IMR-90 (cell line): ENCODE data around the gene SPATA21. TPM values are rescaled to one million over a fixed set of nuclear protein-coding genes. Genes with fewer than 3 reads are reported as not detected.

Source experiments
- ATAC-seq: fragments of 200-7000 bp; cut with Tn5 transposase; 2 replicates; pipeline ENCODE4 v1.9.1; 2020; ENCODE audit warnings: low read depth, mild to moderate bottlenecking, moderate library complexity
- BruUV-seq: library from RNA; stranded (reverse); fragments of 400-500 nt; replicated peaks from 2 replicates; lab custom pipeline; 2021; lab: Mats Ljungman, UMichigan
- CTCF ChIA-PET: fragments of 300-600 bp; formaldehyde crosslinking; extraction: SDS; loops from one replicate; lab custom pipeline; 2021; ENCODE audit warnings: antibody characterized with exemption; lab: Yijun Ruan, JAX
- POLR2A ChIA-PET: fragments of 300-600 bp; sonication (Branson Sonifier 250); formaldehyde crosslinking; loops from one replicate; lab custom pipeline; 2022; ENCODE audit warnings: antibody characterized with exemption; ENCODE audit not compliant: unreplicated experiment; lab: Charles Lee
- DNase-seq: peaks from one replicate; pipeline ENCODE4 v3.0.0; 2013
- H2AFZ ChIP-seq: replicated peaks from 2 replicates; pipeline ENCODE3; 2013; ENCODE audit warnings: low read length, mild to moderate bottlenecking; ENCODE audit not compliant: poor library complexity
- H2AK5ac ChIP-seq: 2 replicates; pipeline ENCODE4 v1.6.1; 2013; ENCODE audit warnings: low read depth, low read length, inconsistent platforms
- H2AK9ac ChIP-seq: replicated peaks from 2 replicates; pipeline ENCODE3; 2013; ENCODE audit warnings: mild to moderate bottlenecking, low read depth, low read length, moderate library complexity; ENCODE audit not compliant: poor library complexity
- H2BK120ac ChIP-seq: 2 replicates; pipeline ENCODE4 v1.6.1; 2013; ENCODE audit warnings: low read depth, low read length, inconsistent platforms
- H2BK15ac ChIP-seq: 3 replicates; pipeline ENCODE4 v1.6.1; 2013; ENCODE audit warnings: low read depth, low read length, inconsistent platforms
- H2BK20ac ChIP-seq: 2 replicates; pipeline ENCODE4 v1.6.1; 2013; ENCODE audit warnings: low read depth, mild to moderate bottlenecking, inconsistent platforms, low read length, moderate library complexity
- H2BK5ac ChIP-seq: 2 replicates; pipeline ENCODE4 v1.6.1; 2013; ENCODE audit warnings: mild to moderate bottlenecking, low read depth, low read length, inconsistent platforms; ENCODE audit not compliant: poor library complexity, severe bottlenecking
- H3K14ac ChIP-seq: replicated peaks from 2 replicates; pipeline ENCODE4 v1.6.1; 2013; ENCODE audit warnings: low read depth, low read length, inconsistent platforms
- H3K18ac ChIP-seq: 2 replicates; pipeline ENCODE4 v1.6.1; 2013; ENCODE audit warnings: low read depth, low read length, control low read depth
- H3K23ac ChIP-seq: 2 replicates; pipeline ENCODE4 v1.6.1; 2013; ENCODE audit warnings: low read depth, low read length, inconsistent platforms
- H3K27ac ChIP-seq: 2 replicates; pipeline ENCODE4 v1.5.1; 2013; ENCODE audit warnings: mild to moderate bottlenecking, control low read depth, low read length; ENCODE audit not compliant: insufficient read depth
- H3K27me3 ChIP-seq: 2 replicates; pipeline ENCODE4 v1.6.1; 2013; ENCODE audit warnings: low read length; ENCODE audit not compliant: control insufficient read depth, insufficient read depth
- H3K36me3 ChIP-seq: 2 replicates; pipeline ENCODE4 v1.6.1; 2013; ENCODE audit warnings: low read length, mixed read lengths; ENCODE audit not compliant: control insufficient read depth, insufficient read depth
- H3K4ac ChIP-seq: 2 replicates; pipeline ENCODE4 v1.6.1; 2013; ENCODE audit warnings: low read depth, low read length, inconsistent platforms
- H3K4me1 ChIP-seq: 2 replicates; pipeline ENCODE4 v1.6.1; 2013; ENCODE audit warnings: low read length, mixed read lengths; ENCODE audit not compliant: control insufficient read depth, insufficient read depth
- H3K4me2 ChIP-seq: 2 replicates; pipeline ENCODE4 v1.6.1; 2013; ENCODE audit warnings: low read depth, mild to moderate bottlenecking, control low read depth, low read length, moderate library complexity
- H3K4me3 ChIP-seq: 2 replicates; pipeline ENCODE4 v1.5.1; 2013; ENCODE audit warnings: low read depth, mild to moderate bottlenecking, control low read depth, low read length, moderate library complexity; ENCODE audit not compliant: insufficient read depth
- H3K56ac ChIP-seq: 2 replicates; pipeline ENCODE4 v1.6.1; 2013; ENCODE audit warnings: low read length, inconsistent platforms; ENCODE audit not compliant: insufficient read depth; ENCODE audit errors: extremely low read depth
- H3K79me1 ChIP-seq, 2 experiments: 2 replicates each; pipeline ENCODE4 v1.6.1; 2013; ENCODE audit warnings: low read length in 2 of 2, inconsistent platforms in 1 of 2, low read depth in 1 of 2
- H3K9ac ChIP-seq: 2 replicates; pipeline ENCODE4 v1.6.1; 2013; ENCODE audit warnings: low read depth, low read length, control low read depth
- H3K9me1 ChIP-seq: 2 replicates; pipeline ENCODE4 v1.6.1; 2013; ENCODE audit warnings: low read length, inconsistent platforms; ENCODE audit not compliant: insufficient read depth
- H3K9me3 ChIP-seq: 2 replicates; pipeline ENCODE4 v1.6.1; 2013; ENCODE audit warnings: low read length; ENCODE audit not compliant: control insufficient read depth, insufficient read depth
- H4K20me1 ChIP-seq: 2 replicates; pipeline ENCODE4 v1.6.1; 2013; ENCODE audit warnings: low read length, inconsistent platforms; ENCODE audit not compliant: insufficient read depth
- H4K5ac ChIP-seq: 2 replicates; pipeline ENCODE4 v1.6.1; 2013; ENCODE audit warnings: mild to moderate bottlenecking, low read depth, low read length, control low read depth
- H4K8ac ChIP-seq, 2 experiments: 2 replicates each; pipeline ENCODE4 v1.6.1; 2013; ENCODE audit warnings: low read depth in 2 of 2, low read length in 2 of 2, control low read depth in 1 of 2, inconsistent platforms in 1 of 2
- H4K91ac ChIP-seq: 2 replicates; pipeline ENCODE4 v1.6.1; 2013; ENCODE audit warnings: low read depth, low read length, inconsistent platforms; ENCODE audit not compliant: insufficient read depth
- BHLHE40 ChIP-seq: fragments of 150-350 bp; IDR thresholded peaks from 2 replicates; pipeline ENCODE4 v1.6.1; 2016; ENCODE audit warnings: mild to moderate bottlenecking, low read depth, low read length
- CEBPB ChIP-seq: IDR thresholded peaks from 2 replicates; pipeline ENCODE4 v1.6.1; 2012; ENCODE audit warnings: low read depth, low read length, improper control_type of control experiment
- CHD1 ChIP-seq: IDR thresholded peaks from 2 replicates; pipeline ENCODE4 v1.6.1; 2012; ENCODE audit warnings: low read depth, low read length, improper control_type of control experiment
- FOS ChIP-seq: fragments of 150-350 bp; IDR thresholded peaks from 2 replicates; pipeline ENCODE4 v1.6.1; 2016; ENCODE audit warnings: low read depth, low read length
- MAFK ChIP-seq: IDR thresholded peaks from 2 replicates; pipeline ENCODE4 v1.6.1; 2012; ENCODE audit warnings: low read depth, low read length, improper control_type of control experiment
- MAZ ChIP-seq: IDR thresholded peaks from 2 replicates; pipeline ENCODE4 v1.6.1; 2012; ENCODE audit warnings: low read depth, mild to moderate bottlenecking, low read length, improper control_type of control experiment, moderate library complexity, borderline replicate concordance
- MXI1 ChIP-seq: IDR thresholded peaks from 2 replicates; pipeline ENCODE4 v1.6.1; 2012; ENCODE audit warnings: low read depth, mild to moderate bottlenecking, low read length, moderate library complexity, borderline replicate concordance
- NFE2L2 ChIP-seq: fragments of 150-350 bp; IDR thresholded peaks from 2 replicates; pipeline ENCODE4 v1.6.1; 2016; ENCODE audit warnings: low read depth, mild to moderate bottlenecking, low read length
- POLR2A ChIP-seq: IDR thresholded peaks from 2 replicates; pipeline ENCODE4 v1.6.1; 2012; ENCODE audit warnings: mild to moderate bottlenecking, low read depth, low read length
- RAD21 ChIP-seq: IDR thresholded peaks from 2 replicates; pipeline ENCODE4 v1.6.1; 2012; ENCODE audit warnings: low read length, improper control_type of control experiment
- RCOR1 ChIP-seq: IDR thresholded peaks from 2 replicates; pipeline ENCODE4 v1.6.1; 2012; ENCODE audit warnings: mild to moderate bottlenecking, low read length, improper control_type of control experiment; ENCODE audit not compliant: insufficient replicate concordance
- RFX5 ChIP-seq: IDR thresholded peaks from 2 replicates; pipeline ENCODE4 v1.8.0; 2012; ENCODE audit warnings: low read depth, mild to moderate bottlenecking, low read length, moderate library complexity
- SMC3 ChIP-seq: fragments of 150-350 bp; IDR thresholded peaks from 2 replicates; pipeline ENCODE4 v1.6.1; 2016; ENCODE audit warnings: low read depth, mild to moderate bottlenecking, antibody characterized with exemption, low read length, moderate library complexity
- WGBS, 2 experiments: methylation state at CpG; one replicate each; pipeline versions ENCODE4 v1.1.5 to v1.1.7; 2013; ENCODE audit warnings: missing lambda C conversion rate in 2 of 2; ENCODE audit not compliant: insufficient read length in 1 of 2; ENCODE audit errors: extremely low coverage in 2 of 2; 5-methylcytosine and 5-hydroxymethylcytosine counted together
- dilution Hi-C: fragments of 300-500 bp; cut with HindIII; formaldehyde crosslinking; loops from one replicate; pipeline ENCODE4 v1.14.3; 2018; ENCODE audit warnings: low sequenced_read_pairs; ENCODE audit not compliant: unreplicated experiment
- in situ Hi-C: fragments of 300-500 bp; cut with MboI; formaldehyde crosslinking; loops from 3 replicates; pipeline ENCODE4 v1.14.3; 2019; ENCODE audit warnings: low sequenced_read_pairs, inconsistent platforms, mixed read lengths
- intact Hi-C: fragments of 100-400 bp; cut with micrococcal nuclease; formaldehyde crosslinking; loops from 2 replicates; pipeline ENCODE4 v1.10.0; 2022
- polyA plus RNA-seq, 3 experiments: library from polyadenylated mRNA; depleted of rRNA; stranded (reverse); fragments of >200 nt; gene quantifications; 2 replicates each; pipeline ENCODE4 v1.2.3, GENCODE V29; 2012; ENCODE audit warnings: low replicate concordance in 1 of 3
- total RNA-seq: library from RNA; depleted of rRNA; stranded (reverse); fragments of >200 nt; gene quantifications from 2 replicates; pipeline ENCODE4 v1.2.3, GENCODE V29; 2012
- TF ChIP-seq, protein P1 (sequence below): conservative IDR thresholded peaks from 2 replicates; pipeline ENCODE4 v1.5.1; 2012; ENCODE audit warnings: mild to moderate bottlenecking, low read depth, low read length, improper control_type of control experiment
- TF ChIP-seq, protein P2 (sequence below): fragments of 150-350 bp; IDR thresholded peaks from 2 replicates; pipeline ENCODE4 v1.6.1; 2016; ENCODE audit warnings: low read depth, mild to moderate bottlenecking, low read length, moderate library complexity, borderline replicate concordance
- TF ChIP-seq, protein P3 (sequence below): fragments of 150-350 bp; IDR thresholded peaks from 2 replicates; pipeline ENCODE4 v1.6.1; 2017; ENCODE audit warnings: mild to moderate bottlenecking, antibody characterized with exemption, low read length, low read depth

The SPATA21 gene
- total and polyA plus RNA-seq, 2 of the 4 experiments (the other 2 are of a cell fraction): not detected

DNA sequence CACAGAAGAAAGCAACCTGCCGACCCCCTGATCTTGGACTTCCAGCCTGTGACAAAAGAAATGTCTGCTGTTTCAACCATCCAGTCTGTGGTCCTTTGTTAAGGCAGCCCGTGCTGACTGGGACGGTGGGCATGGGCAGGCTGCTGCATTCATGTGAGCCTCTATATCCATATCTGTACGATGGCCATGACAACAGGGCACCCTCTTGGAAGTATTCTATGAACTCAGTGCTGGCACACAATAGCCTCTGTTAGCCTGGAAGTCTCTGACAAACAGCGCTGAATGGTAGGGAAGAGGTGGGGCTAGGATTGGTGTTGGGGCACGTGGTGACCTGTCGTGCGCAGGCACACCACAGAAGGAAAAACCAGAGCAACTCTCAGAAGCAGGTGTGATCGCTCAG is 30.4 kb downstream of the SPATA21 start:
- Histone ChIP-seq H3K56ac (no peak overlapping the region), H3K23ac (no peak overlapping the region), H2BK15ac (no peak overlapping the region), H4K8ac (no peak overlapping the region), H3K27ac (no peak overlapping the region), H3K4ac (no peak overlapping the region), H3K18ac (no peak overlapping the region), H3K36me3 (peaks cover under 1% of the 10 kb centered on the region; the same call in 1 of the 2 replicates), H2BK5ac (no peak overlapping the region), H2AK9ac (no peak overlapping the region), H3K14ac (no peak overlapping the region), H3K9me1 (peaks cover 15% of the 10 kb centered on the region; the same call in 1 of the 2 replicates), H3K4me3 (no peak overlapping the region), H2BK120ac (no peak overlapping the region), H2AK5ac (no peak overlapping the region), H3K4me2 (no peak overlapping the region), H4K20me1 (0 out of 2 replicates have a peak, but pooled peaks cover 3% of the 10 kb centered on the region), H2BK20ac (no peak overlapping the region), H3K4me1 (no peaks in the 10 kb centered on the region; the same call in 1 of the 2 replicates), H2AFZ (no peak overlapping the region), H3K9ac (no peak overlapping the region), H3K79me1 (no peaks in the 10 kb centered on the region; a peak in 1 of 4 replicates), H3K9me3 (no peaks in the 10 kb centered on the region), H3K27me3 (peaks cover 4% of the 10 kb centered on the region), H4K91ac (no peak overlapping the region), H4K5ac (no peak overlapping the region)
- dilution Hi-C loops (no loop called here), intact Hi-C loops (no loop called here), in situ Hi-C loops (no loop called here)
- no peak for ATAC-seq
- ChIA-PET POLR2A (no interaction called here), CTCF (no interaction called here)
- TF ChIP-seq RAD21 (no peak), SMC3 (no peak), FOS (no peak), MAZ (no peak), RFX5 (no peak), NFE2L2 (no peak), POLR2A (no peak), CHD1 (no peak), BHLHE40 (no peak), RCOR1 (no peak), MXI1 (no peak), MAFK (no peak), CEBPB (no peak)
- TF ChIP-seq, protein P1, sequence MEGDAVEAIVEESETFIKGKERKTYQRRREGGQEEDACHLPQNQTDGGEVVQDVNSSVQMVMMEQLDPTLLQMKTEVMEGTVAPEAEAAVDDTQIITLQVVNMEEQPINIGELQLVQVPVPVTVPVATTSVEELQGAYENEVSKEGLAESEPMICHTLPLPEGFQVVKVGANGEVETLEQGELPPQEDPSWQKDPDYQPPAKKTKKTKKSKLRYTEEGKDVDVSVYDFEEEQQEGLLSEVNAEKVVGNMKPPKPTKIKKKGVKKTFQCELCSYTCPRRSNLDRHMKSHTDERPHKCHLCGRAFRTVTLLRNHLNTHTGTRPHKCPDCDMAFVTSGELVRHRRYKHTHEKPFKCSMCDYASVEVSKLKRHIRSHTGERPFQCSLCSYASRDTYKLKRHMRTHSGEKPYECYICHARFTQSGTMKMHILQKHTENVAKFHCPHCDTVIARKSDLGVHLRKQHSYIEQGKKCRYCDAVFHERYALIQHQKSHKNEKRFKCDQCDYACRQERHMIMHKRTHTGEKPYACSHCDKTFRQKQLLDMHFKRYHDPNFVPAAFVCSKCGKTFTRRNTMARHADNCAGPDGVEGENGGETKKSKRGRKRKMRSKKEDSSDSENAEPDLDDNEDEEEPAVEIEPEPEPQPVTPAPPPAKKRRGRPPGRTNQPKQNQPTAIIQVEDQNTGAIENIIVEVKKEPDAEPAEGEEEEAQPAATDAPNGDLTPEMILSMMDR: no peak
- TF ChIP-seq, protein P2, sequence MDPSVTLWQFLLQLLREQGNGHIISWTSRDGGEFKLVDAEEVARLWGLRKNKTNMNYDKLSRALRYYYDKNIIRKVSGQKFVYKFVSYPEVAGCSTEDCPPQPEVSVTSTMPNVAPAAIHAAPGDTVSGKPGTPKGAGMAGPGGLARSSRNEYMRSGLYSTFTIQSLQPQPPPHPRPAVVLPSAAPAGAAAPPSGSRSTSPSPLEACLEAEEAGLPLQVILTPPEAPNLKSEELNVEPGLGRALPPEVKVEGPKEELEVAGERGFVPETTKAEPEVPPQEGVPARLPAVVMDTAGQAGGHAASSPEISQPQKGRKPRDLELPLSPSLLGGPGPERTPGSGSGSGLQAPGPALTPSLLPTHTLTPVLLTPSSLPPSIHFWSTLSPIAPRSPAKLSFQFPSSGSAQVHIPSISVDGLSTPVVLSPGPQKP: no peak
- TF ChIP-seq, protein P3, sequence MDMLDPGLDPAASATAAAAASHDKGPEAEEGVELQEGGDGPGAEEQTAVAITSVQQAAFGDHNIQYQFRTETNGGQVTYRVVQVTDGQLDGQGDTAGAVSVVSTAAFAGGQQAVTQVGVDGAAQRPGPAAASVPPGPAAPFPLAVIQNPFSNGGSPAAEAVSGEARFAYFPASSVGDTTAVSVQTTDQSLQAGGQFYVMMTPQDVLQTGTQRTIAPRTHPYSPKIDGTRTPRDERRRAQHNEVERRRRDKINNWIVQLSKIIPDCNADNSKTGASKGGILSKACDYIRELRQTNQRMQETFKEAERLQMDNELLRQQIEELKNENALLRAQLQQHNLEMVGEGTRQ: no peak
- DNase-seq: no peak
- WGBS, 2 experiments: 88% methylated on average over 4 of the region's 9 CpGs; no CpG with 5 or more reads in 1 of the 2 experiments
- BruUV-seq: no TSS peak
